Dedifferentiated amniotic fluid mesenchymal stem cell (primary cell): Measurements from ENCODE around the gene TBC1D8.
A peak's percentile ranks its signal among the peaks of the same experiment; 100 is the strongest.

Experiments used
- DNase-seq: peaks from one replicate; pipeline ENCODE4 v3.0.0-alpha.2; 2016; ENCODE audit errors: extremely low spot score

TBC1D8 gene

DNA sequence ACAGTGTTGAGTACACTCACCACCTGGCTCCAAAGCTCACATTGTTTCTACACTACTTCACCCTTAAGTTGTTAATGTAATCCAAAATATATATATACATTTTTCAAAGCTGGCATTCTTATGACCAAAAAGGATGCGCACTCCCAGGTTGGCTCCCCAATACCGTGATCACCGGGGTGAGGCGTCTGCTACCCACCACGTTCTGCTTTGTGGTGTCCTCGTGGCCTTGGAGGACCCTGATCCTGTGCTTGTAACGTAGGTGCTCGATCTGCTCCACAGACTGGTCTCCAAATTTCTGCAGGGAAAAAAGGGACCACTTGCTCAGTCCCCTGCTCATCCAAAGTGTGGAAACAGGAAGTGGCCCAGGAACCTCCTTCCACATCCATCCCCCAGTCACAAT is 123.3 kb downstream of the TBC1D8 start:
- no peak for DNase-seq

DNA sequence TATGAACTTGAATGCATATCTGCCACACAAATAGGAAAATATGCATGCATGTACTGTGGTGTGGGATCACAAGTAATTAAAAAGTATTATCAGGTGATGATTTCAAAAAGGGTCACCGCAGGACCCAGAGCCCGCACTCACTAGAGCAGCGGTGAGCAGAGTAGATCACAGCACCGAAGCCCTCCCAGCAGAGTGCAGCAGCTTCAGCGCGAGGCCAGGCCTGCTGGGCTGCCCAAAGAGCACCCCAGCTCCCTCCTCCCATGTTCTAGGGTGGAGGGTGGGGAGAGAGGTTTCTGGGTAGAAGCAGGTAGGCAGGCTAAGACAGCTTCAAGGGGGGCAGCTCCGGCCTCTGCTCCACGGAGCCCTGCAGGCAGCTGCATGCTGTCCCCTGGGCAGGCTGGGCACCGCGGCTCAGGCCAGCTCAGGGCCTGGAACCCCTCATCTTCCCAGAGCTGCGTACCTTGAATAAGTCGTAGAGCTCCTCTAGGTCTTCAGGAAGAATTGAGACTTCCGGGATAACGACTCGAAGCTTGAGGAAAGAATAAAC is 124.2 kb downstream of the TBC1D8 start:
- no peak for DNase-seq

DNA sequence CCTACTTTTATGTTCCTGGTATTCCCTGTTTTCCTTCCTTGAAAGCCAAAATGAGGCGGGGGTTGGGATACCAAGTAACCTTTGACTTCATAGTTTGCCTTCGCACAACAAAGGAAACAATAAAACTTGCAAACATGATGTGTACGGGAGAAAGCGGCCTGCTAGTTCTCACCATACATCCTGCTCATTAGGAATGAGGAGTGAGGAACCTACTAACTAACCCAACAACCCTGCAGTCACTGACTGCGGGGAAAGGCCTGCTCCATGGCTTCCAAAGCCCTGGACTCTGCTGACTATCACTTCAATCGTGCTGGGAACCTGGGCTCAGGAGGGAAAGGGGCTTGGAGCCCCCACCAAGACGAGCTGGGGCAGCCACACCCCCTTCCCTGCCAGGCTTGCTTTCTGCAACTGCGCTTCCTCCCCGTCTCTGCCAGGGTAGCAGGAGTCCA is 124.9 kb downstream of the TBC1D8 start:
- no peak for DNase-seq

DNA sequence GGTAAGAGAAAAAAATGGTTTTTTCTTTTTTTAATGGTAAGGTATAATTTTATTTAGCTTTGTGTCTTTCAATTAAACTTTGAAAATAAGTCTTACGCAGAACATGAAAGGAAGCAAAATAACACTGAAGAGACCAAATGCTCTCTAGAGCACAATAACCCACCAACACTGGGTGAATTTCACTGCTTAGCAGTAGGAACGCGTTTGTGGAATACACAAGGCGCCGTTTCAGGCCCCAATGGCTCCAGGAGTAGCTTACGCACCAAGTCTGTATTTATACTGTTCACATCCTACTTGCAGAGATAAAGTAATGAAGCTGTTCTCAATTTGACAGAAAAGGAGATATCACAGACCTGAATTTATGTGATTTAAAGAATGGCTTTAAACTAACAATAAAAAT is 125.6 kb downstream of the TBC1D8 start:
- DNase-seq = no peak

DNA sequence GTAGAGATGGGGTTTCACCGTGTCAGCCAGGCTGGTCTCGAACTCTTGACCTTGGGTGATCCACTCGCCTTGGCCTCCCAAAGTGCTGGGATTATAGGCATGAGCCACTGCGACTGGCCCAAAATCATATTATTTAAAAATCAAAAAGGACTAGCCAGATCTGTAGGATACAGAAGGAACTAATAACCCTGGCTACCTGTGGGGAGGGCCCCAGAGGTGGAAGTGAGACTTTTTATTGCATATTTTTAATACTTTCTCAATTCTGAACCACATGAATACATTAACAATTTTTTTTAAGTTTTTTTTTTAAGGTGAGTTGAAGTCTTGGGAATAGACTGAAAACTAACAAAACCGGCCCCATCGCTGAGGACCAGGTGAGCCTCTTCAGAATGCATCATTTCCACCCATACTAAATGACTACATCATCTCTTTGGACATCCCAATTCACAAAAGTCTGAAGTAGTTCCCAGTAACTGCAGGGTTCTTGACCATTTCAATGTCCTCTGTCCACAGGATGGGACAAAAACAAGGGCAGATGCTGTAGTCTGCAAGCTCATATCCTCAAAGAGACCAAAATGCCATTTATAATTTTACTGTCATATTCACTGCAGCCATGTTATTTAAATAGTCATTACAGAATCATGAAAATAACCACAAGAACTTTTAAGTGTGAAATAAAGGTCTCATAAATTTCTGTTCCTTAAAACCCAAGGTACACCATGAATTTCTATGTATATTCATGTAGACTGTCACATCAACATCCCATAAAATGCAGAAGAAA is 127.7 kb downstream of the TBC1D8 start:
- no peak for DNase-seq

DNA sequence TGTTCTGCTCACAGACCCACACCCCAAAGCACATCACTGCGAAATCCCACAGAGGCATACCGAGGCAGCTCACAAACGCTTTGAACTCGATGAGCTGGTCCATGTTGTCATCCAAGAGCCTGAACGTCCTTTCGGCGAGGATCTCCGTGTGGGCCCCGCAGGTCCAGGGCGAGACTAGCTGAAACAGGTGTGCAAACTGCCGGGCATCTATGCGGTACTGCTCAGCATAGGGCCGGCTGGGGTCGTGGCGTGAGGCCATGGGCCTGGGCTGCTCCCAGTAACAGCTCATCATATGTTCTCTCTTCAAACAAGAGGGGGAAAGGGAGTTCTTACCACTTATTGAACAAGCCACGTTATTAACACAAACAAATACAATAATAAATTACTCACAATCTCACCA is 129.0 kb downstream of the TBC1D8 start:
- DNase-seq = no peak

DNA sequence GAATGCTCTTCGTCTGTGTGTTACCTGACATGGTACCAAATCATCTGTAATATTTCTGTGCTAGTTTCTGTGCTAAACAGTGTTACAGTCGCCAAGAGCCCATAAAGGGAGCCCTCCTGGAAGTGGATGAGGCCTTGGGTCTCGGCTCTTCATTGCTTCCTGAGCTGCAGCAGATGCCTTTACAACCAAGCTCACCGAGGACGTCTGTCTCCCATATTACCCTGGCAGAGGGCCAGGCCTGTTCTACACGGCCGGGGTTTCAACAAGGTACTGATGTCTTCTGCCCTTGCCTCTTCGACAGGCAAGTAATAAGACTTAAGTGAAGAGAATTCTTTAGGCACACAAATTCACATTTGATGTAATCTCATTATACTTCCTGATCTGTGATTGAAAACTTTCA is 132.2 kb downstream of the TBC1D8 start:
- DNase-seq = no peak

DNA sequence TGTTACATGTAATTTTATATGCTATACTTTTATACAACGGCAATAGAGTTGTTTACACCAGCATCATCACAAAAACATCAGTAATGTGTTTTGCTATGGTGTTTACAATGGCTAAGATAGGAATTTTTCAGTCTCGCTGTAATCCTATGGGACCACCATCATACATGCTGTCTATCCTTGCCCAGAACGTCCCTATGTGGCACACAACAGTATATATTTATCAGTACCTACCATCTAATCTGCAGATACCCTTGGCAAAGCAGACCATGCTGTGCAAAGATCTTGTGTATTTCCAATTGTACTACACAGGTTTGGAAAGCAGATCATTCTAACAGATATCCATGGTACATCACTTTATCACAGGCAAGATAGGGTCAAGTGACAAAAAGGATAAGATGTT is 133.8 kb downstream of the TBC1D8 start:
- no peak for DNase-seq

DNA sequence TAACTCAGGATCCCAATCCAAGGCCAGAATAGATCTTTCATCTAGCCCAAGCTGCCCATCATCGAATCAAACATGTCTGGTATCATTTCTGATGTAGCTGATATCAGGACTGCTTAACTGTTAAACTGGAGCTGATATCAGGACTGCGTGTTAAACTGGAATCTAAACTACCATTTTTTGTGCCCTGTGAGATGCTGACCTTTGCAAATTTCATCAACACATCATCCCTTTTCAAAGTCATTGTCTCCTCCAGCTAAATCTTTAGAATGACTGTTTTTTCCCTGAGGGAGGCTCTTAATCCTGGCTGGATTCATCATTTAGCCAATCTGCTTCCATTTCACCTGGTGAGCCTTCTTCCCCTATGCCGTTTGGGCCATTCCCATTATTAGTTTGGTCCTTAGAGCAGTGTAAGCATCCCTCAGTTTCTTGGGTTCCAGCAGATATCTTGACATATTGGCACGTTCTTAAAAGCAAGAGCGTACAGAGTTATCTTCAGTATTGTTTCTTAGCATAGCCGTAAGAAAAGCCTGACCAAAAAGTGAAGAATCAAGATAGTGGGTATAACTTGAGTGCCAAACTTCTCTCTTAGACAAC is 136.8 kb downstream of the TBC1D8 start:
- DNase-seq = no peak

DNA sequence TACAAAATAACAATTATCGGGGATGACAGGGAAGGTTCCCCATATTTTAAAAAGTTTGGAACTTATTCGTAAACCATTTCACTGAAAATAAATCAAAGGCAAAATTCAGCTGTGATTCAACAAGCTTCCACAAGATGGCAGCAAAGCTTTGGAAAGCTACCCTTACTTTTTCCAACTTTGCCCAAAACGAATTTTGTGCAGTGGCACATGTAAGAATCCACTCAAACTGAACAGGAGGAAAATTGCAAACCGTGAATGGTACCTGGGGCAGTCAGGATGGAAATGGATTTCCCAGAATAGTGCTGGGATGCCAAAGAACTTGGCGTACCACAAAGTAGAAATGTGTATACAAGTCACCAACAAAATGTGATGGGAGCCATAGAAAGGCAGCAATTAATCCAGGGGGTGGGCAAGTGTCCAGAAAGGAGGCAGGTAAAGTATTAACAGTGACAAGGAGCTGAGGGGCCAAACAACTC is 138.4 kb downstream of the TBC1D8 start:
- DNase-seq = peak; percentile 57

DNA sequence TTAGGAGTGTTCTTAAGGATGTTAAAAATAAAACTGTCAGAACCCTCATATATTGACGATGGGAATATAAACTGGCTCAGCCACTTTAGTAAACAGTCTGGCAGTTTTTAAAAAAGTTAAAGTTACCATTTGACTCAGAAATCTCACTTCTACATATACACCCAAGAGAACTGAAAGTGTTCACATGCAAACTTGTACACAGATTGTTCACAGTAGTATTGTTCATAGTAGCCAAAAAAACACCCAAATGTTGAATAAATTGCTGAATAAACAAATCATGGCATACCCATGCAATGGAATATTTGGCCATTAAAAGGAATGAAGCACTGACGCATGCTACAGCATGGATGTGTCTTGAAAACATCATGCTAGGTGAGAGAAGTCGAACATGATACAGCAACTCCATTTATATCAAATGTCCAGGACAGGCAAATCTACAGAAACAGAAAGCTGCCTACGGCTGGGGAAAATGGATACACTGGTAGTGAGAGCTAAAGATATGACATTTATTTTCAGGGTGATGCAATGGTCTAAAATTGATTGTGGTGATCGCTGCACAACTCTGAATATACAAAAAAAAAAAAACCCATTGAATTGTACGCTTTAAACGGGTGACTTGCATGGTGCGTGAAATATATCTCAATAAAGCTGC is 139.0 kb downstream of the TBC1D8 start:
- no peak for DNase-seq

DNA sequence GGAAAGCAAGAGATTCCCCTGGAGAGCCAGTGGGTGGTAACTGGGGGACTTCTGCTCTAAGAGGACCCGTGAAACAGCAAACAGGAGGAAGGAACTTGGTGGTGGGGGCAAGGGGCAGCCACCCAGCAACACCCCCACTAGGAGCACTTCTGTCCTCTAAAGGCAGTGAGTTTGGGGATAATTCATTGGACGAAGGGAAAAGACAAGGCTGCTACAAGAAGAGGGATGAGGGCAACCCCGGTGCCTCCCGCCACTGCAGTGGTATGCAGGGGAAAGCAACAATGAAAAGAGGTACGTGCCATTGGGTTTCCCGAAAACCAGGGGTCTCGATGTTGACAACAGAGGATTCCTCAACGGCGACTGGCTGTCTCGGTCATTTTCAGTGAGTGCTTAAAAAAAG is 140.0 kb downstream of the TBC1D8 start:
- no peak for DNase-seq

DNA sequence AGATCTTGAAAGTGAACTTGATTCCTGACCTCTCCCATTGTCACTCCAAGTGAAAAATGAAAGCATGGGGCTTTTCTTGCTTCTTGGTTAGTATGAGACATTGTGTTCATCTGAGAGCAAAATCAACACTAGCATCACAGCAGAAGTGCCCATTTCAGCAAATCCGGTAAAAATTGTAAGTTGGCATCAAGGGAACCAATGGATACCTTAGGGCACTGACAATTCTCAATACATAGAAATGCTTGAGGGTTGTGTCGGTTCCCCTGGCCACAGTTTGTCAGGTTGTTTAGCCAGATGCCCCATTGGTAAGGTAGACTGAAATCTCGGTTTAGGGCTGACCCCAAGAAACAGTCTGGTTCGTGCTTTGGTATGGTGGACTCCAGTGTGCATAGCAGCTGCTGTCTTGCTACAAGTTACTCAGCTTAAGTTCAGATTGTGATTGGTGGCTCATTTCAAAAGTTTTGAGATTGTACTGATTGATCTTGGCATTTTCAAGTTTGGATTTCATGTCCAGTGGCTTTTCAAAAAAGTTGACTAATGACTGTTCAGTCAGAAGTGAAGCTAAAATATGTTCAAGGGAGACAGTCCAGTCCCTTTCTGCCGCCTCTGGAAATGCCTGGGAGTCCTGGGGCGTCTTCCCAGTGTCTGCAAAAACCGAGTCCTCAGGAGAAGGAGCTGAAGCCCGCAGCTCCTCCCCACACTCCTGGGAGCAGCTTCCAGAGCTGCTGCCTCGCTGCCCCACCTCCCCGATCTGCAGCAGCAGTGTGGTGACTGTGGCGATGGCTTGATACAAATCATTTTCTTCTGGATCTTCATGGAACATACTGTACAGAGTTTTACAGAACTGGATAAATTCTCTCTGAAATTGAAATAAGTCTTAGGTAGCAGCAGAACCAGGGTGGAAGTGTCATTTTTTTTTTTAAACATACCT is 143.5 kb downstream of the TBC1D8 start:
- no peak for DNase-seq

DNA sequence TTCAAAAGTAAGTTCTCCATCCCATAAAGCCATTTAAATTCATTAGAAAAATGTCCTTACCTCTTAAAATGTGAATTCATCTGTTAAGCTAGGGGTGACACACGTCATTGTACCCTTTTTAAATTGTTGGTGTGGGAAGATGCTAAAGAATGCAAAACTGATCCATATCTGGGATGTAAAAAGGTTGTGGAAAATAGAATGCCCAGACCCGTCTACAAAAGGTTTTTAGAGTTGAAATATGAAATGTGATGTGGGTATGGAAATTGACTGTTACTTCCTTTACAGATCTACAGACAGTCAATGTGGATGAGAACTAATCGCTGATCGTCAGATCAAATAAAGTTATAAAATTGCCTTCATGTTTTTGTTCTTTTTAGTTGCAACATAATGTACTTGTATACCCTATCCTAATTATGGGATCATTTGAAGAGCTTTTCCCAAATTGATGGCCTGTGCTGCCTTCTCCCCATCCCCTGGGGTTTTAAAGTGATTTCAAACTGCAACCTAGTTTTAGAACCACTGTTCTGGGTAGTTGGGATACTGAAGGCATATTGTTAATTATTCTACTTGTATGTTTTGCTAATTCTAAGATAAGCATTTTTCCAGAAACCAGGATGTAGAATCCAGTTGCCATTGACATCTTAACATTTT is 145.0 kb downstream of the TBC1D8 start:
- DNase-seq = no peak

DNA sequence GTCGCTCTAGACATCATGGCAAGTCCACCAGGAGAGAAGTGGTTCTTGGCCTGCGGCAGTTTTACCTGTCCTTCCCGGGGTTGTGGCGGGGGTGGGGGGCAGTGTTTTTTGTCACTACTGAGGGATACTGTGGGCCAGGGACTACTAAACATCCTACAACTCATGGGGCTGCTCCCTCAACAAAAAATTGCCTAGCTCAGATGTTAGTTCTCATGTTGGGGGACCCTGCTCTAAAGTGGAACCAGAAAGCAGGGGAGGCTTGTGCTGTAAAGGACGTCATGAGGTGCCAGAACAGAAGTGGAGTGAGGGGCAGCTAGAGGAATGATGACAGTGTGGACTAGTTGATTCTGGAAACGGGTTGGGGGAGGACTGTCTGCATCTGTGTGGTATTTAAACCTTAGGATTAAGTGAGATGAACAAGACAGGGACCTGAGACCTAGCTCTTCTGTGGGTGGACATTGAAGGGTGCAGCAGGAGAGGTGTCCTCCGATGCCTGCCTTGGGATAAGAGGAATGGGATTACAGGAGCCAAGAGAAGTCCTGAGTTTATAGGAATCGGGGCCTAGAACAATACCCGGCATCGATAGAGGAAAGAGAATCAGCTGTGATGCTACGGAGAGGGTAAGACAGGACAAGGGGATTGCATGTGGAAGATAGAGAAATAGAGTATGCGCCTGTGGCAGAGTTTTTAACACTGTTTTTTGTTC is 146.4 kb downstream of the TBC1D8 start:
- DNase-seq = no peak

DNA sequence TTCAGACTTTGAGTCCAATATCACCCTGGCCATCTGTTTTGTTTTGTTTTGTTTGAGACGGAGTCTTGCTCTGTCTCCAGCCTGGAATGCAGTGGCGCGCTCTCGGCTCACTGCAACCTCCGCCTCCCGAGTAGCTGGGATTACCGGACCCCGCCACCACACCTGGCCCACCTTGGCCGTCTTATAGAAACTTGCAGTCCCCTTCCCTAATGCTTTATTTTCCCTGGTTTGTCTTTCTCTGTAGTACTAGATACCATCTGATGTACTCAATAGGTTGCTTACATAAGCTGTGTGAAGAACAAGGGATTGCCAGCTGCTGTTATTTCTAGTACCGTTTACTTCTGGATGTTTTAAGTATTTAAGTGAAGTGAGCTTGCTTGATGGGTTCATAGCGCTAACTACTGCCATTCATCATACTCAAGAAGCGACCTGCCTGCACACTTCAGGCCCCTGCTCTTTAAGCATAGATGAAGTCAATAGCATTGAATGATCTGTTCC is 147.9 kb downstream of the TBC1D8 start:
- DNase-seq = no peak

DNA sequence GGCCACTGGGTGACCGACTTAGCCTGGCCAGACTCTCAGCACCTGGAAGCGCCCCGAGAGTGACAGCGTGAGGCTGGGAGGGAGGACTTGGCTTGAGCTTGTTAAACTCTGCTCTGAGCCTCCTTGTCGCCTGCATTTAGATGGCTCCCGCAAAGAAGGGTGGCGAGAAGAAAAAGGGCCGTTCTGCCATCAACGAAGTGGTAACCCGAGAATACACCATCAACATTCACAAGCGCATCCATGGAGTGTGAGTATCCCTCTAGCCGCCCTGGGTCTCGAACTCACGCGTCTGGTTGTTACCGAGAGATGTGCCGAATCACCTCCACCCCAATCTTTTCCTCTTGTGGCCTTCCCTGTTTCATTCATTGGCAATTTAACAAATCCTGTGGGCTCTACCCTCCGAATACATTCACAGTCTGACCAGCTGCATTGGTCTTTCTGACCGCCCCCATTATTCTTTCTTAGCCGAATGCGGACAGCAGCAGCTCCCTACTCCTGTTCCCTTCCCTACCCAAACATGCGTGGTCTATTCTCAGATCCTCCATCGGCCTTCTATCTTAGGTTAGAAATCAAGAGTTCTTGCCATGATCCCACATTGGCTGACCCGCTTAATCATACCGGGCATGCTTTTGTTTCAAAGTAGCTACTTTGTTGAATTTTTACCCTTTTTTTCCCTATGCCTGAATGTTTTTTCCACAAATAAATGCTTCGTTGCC is 148.5 kb downstream of the TBC1D8 start:
- DNase-seq = no peak

DNA sequence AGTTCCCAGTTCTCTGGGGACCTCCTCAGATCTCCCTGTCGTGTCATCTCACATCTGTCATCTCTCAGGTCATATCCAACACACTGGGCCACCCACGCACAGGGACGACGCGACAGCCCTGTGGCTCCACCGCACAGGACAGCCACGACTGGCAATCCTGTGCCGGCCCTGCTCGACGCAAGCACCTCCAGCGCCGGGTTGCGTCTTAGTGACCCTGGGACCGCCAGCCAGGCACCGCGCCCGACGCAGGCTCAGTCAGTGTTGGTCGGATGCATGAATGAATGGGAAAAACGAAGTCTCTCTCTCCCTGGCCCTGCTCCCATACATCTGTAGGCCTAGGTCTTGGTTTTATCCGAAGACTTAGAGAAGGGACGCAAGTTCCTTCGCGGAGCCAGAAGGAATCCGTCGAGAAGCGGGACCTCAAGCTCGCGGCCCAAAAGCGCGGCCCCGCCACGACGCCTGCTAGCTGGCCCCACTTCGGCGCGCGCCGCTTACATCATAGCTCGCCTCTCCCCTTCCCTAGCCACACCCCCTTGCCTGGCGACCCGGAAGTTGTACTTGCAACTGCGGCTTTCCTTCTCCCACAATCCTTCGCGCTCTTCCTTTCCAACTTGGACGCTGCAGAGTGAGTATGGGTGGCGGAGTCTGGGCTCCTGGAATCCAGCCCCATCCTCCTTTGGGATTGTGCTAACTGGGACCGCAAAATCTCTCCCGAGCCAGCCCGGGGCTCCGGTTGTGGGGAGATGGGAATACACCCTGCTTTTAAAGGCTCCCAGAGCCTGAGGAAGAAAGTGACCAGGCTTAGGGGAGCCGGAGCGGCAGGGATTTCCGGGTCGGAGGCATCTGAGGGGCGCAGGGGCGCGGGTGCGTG is 149.3 kb downstream of the TBC1D8 start, which contains the start of gene RPL31:
TSS of gene RPL31 (plus strand) at position 599 of the 871 bp plus-strand sequence. CDS start 413 bp downstream, outside the sequence.
- peak; percentile 96 for DNase-seq
